ENCODE measurements around the gene TEX44.
"Not testable (repeated sequence)": the region's sequence is repeated elsewhere in the genome, so short reads cannot be mapped to it uniquely, and the experiment has no call there.

TEX44 gene

GRCh38 chr2:231557571-231558217 lies 35.0 kb upstream of the TEX44 start:
- no peak; the same call in 1 of the 2 replicates for TF ChIP-seq CTCF (conservative IDR thresholded peaks at IDR 0.05; ENCODE audit: low read depth)
- CTCF ChIA-PET: interaction anchor here (0.7 to 1.5 kb wide), 4 partner anchors 12 to 91 kb away, joined by 3 to 6 read pairs (median 4); no protein-coding TSS in a partner anchor
- H3K27ac ChIP-seq: no peak overlapping the region
- POLR2A ChIA-PET (ENCODE audit: low non-redundant PET): no interaction called here
- DNase-seq (ENCODE audit: low spot score): peak; percentile 34

- H3K27ac ChIP-seq: no peak overlapping the region
- TF ChIP-seq CTCF (conservative IDR thresholded peaks at IDR 0.05; ENCODE audit: low read depth): peak; percentile 60
- POLR2A ChIA-PET (ENCODE audit: low non-redundant PET): no interaction called here
- CTCF ChIA-PET: interaction anchor here (0.6 to 2.6 kb wide), 13 partner anchors 9 to 160 kb away, joined by 3 to 35 read pairs (median 4); no protein-coding TSS in a partner anchor
- DNase-seq (ENCODE audit: low spot score): peak; percentile 68
Measured at GRCh38 chr2:231563378-231563961, 29.2 kb upstream of the TEX44 start.

GRCh38 chr2:231565887-231566594 lies 26.6 kb upstream of the TEX44 start:
- DNase-seq (ENCODE audit: low spot score): no peak
- no peak for TF ChIP-seq CTCF (conservative IDR thresholded peaks at IDR 0.05; ENCODE audit: low read depth)
- ChIA-PET POLR2A (ENCODE audit: low non-redundant PET) (no interaction called here), CTCF (interaction anchor here (0.6 to 1.2 kb wide), 3 partner anchors 35 to 846 kb away, joined by 3 to 4 read pairs (median 4); no protein-coding TSS in a partner anchor)
- H3K27ac ChIP-seq: no peak overlapping the region

GRCh38 chr2:231567159-231567558 lies 25.5 kb upstream of the TEX44 start:
- no peak for TF ChIP-seq CTCF (conservative IDR thresholded peaks at IDR 0.05; ENCODE audit: low read depth)
- H3K27ac ChIP-seq: no peak overlapping the region
- ChIA-PET CTCF (no interaction called here), POLR2A (ENCODE audit: low non-redundant PET) (no interaction called here)
- DNase-seq (ENCODE audit: low spot score): no peak

- ChIA-PET CTCF (no interaction called here), POLR2A (ENCODE audit: low non-redundant PET) (no interaction called here)
- H3K27ac ChIP-seq: no peak overlapping the region
- no peak for DNase-seq (ENCODE audit: low spot score)
- TF ChIP-seq CTCF (conservative IDR thresholded peaks at IDR 0.05; ENCODE audit: low read depth): no peak
Measured at GRCh38 chr2:231568098-231568784, 24.4 kb upstream of the TEX44 start.

GRCh38 chr2:231568785-231569435 lies 23.8 kb upstream of the TEX44 start:
- H3K27ac ChIP-seq: no peak overlapping the region
- POLR2A ChIA-PET (ENCODE audit: low non-redundant PET): no interaction called here
- no peak for TF ChIP-seq CTCF (conservative IDR thresholded peaks at IDR 0.05; ENCODE audit: low read depth)

GRCh38 chr2:231570915-231571314 lies 21.7 kb upstream of the TEX44 start:
- POLR2A ChIA-PET (ENCODE audit: low non-redundant PET); H3K27ac ChIP-seq; DNase-seq (ENCODE audit: low spot score): not testable (repeated sequence)
- CTCF ChIA-PET: interaction anchor here (0.6 to 0.7 kb wide), 3 partner anchors 10 to 54 kb away, joined by 3 to 5 read pairs (median 3); no protein-coding TSS in a partner anchor

More at GRCh38 chr2:231568785-231569435, 23.8 kb upstream of the TEX44 start:
- DNase-seq (ENCODE audit: low spot score): no peak
- CTCF ChIA-PET: interaction anchor here (0.6 to 0.7 kb wide), 2 partner anchors 11 to 923 kb away, joined by 3 read pairs; no protein-coding TSS in a partner anchor

All from RWPE1 (cell line).